Coronary artery (tissue), 2 donors: ENCODE measurements around the gene STK39.

Experiments
- DNase-seq: peaks from one replicate; pipeline ENCODE4 v3.0.0-alpha.2; 2017; ENCODE audit warnings: low spot score
- H3K27ac ChIP-seq, 2 donors: fragments of 200-600 bp; sonication (generic); one replicate each; pipeline ENCODE4 v1.5.1; 2016 to 2019
- H3K4me3 ChIP-seq: fragments of 200-600 bp; sonication (generic); 2 replicates; pipeline ENCODE4 v1.5.1; 2016; ENCODE audit warnings: mild to moderate bottlenecking, moderate library complexity
- CTCF ChIP-seq: fragments of 200-600 bp; sonication (generic); IDR thresholded peaks from one replicate; pipeline ENCODE4 v1.5.1; 2019; ENCODE audit warnings: antibody characterized with exemption

The STK39 gene

GRCh38 chr2:168254158-168254935 lies 7.0 kb upstream of the STK39 start:
- Histone ChIP-seq H3K27ac (no peak overlapping the region), H3K4me3 (no peak overlapping the region)
- DNase-seq, result no peak
- no peak for TF ChIP-seq CTCF

GRCh38 chr2:168253379-168253778 lies 6.0 kb upstream of the STK39 start:
- TF ChIP-seq CTCF, result no peak
- no peak overlapping the region for H3K27ac ChIP-seq
- DNase-seq, result no peak
- H3K4me3 ChIP-seq, result no peak overlapping the region

- TF ChIP-seq CTCF, result no peak
- H3K4me3 ChIP-seq, result no peak overlapping the region
- no peak overlapping the region for H3K27ac ChIP-seq
- DNase-seq, result no peak
Measured at GRCh38 chr2:168252976-168253375, 5.6 kb upstream of the STK39 start.

GRCh38 chr2:168246483-168247340 lies 683 bp downstream of the STK39 start:
- Histone ChIP-seq H3K27ac (peak overlapping the region; percentile 61 to 90), H3K4me3 (peak overlapping the region; percentile 84)
- DNase-seq, result peak; percentile 79
- no peak for TF ChIP-seq CTCF

- Histone ChIP-seq H3K27ac (peak overlapping the region in 1 of 2 donors; percentile 90), H3K4me3 (peak overlapping the region; percentile 84)
- TF ChIP-seq CTCF, result no peak
- DNase-seq, result no peak
Measured at GRCh38 chr2:168246072-168246482, 1.3 kb downstream of the STK39 start.

- no peak for DNase-seq
- no peak for TF ChIP-seq CTCF
- no peak overlapping the region for H3K4me3 ChIP-seq
- H3K27ac ChIP-seq, result no peak overlapping the region
Measured at GRCh38 chr2:168245074-168245825, 2.1 kb downstream of the STK39 start.
